ENCODE measurements around the gene CDK8. TPM values are rescaled to one million over a fixed set of nuclear protein-coding genes. Genes with fewer than 3 reads are reported as not detected.

Gene CDK8
- total RNA-seq, result 17.3 and 18.9 TPM in 2 replicates

DNA sequence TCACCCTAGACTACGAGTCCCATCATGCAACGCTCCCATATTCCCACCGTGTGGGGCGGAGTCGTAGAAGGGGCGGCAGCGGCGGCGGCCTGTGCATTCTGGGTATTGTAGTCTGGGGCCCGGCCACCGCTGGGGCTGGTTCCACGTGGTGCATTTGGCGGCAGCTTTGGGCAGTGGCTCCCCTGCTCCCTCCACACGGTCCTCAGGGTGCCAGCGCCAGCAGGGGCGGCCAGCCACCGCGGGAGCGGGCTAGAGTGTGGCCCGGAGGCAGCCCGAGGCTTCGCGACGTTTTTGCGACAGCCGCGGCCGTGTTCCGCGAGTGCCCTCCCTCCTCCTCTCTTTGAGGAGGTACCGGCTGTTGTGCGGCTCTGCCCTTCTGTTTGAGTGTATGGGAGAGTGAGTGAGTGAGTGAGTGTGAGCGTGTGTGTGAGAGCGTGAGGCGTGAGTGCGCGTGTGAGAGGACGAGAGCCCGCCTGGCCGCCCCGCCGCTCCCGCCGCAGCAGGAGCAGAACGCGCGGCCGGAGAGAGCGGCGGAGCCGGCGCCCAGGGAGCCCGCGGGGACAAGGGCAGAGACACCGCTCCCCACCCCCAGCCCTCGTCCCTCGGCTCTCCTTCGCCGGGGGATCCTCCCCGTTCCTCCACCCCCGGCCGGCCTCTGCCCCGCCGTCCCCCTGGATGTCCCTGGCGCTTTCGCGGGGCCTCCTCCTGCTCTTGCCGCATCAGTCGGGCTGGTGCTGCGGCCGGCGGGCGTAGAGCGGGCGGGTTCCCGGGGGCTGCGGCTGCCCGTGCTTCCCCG lies at the start of gene CDK8:
Gene CDK8 (plus strand): TSS at position 343 of the 796 bp plus-strand sequence. CDS start 513 bp downstream, outside the sequence.

DNA sequence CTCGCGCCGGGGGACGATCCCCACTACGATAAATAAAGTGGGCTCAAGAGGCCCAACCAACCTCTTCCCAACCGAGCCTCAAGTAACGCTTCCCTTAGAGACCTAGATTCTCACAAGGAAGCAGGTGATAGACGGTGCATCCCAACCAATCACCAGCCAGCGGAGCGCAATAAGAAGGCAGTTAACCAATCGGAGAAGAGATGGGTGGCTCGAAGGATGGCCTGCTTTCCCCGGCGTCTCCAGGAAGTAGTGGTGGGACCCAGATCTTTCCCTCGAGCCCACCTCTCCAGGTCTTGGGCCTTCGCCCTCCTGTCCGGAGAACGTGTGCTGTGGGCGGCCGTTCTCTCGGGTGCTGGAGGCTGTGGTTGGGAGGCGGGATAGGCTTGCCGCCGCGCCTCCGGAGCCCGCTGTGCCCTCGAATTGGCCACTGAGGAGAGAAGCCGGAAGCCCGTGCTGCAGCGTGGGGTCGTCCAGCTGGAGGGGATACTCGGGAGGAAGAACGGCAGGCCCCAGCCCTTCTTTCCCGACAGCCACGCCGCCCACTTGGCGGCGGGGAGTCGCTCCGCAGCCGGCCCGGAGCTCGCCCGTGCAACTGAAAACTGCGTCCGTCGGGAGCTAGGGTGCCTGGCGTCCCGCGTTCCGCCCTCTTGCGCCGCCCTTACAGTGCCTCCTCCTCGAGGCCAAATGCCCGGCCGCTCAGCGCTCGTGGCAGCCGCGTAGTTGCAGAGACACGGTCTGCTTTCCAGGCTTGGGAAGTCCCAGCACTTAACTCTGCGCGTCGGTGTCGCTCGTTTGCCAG lies 32.0 kb upstream of the CDK8 start, which contains the start of gene RNF6:
Gene RNF6 (minus strand): TSS at position 594 of the 799 bp plus-strand sequence. CDS start 2,665 bp downstream, outside the sequence.

Other genes starting within 250 kb of the CDK8 start
- 0.91 and 1.7 TPM in 2 replicates for gene SHISA2, start 202.1 kb upstream of the CDK8 start, total RNA-seq
- 18.8 and 19.5 TPM in 2 replicates for gene RNF6, start 31.8 kb upstream of the CDK8 start, total RNA-seq